ENCODE measurements around the gene STX4.

Gene STX4

DNA sequence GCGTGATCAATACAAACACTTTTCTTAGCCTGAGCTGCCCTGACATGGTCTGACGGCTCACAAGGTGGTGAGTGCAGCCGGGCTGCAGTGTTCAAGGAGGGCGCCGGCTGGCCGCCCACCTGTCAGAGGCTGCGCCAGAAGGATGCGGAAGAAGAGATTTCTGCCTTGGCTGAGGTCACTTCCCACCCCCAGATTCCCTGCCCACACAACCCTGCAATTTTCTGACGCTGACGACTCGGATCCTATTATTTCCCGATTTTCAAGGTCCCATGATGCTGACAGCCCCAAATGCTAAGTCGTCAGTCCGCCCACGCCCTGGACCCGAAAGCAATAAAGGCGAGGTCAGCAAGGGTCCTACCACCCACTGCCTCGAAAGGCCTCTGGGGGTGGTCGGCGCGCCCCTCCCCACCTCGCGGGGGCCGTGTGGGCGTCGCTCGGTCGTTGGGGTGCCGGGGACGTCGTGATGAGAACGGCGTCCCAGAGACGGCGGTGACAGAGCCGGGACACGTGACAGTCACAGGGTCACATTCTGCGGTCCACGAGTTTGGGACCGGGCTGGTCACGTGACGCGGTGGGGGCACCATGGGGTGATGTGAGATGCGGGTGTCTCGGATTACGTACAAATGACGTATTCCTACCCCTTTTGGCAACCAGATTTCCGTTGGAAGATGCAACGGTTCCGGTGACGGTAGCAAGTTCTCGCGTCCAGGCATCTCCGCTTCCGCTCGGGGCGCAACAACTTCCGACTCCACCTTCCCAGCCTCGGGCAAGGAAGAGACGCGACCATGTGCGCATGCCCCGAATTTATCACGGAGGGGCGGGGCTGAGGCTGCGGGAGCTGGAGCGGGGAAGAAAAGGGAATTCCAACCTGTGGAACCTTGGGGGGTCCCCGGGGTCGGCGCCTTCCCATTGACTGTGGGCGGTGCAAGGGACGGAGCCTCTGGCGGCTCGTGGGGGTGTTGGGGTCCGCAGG, at the start of gene STX4:
Gene STX4, plus strand, starts transcription at position 823 of the 973 bp plus-strand sequence. CDS start 248 bp downstream, outside the sequence.
- peak; percentile 98 for DNase-seq (ENCODE audit: low read depth)
- peak; percentile 5 for TF ChIP-seq CTCF (conservative IDR thresholded peaks at IDR 0.05; ENCODE audit: low read depth, low read length)
- H3K4me3 ChIP-seq (ENCODE audit: low read depth, low read length): peak within 1 kb of the TSS; percentile 100

DNA sequence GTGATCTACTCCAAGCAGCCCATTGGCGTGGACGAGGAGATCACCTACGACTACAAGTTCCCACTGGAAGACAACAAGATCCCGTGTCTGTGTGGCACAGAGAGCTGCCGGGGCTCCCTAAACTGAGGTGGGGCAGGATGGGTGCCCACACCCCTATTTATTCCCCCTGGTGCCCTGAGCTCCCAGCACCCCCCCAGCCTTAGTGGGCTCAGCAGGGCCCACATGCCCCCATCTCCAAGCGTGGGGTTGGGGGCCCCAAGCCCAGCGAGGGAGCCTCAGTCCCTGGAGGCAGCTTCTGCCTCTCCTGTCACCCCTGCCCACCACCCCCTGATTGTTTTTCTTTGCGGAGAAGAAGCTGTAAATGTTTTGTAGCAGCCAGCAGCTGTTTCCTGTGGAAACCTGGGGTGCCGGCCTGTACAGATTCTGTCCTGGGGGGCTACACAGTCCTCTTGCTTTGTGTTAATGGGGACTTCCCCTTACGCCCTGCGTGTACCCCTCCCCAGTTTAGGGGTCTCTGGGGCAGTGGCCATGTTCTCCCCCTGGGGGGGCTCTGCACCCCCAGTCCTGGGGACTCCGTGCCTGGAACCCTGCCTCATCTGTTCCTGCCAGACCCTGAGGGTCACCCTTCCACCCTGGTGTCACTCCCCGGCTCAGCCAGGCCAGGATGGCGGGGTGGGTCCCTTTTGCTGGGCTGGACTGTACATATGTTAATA, 49.3 kb upstream of the STX4 start:
- DNase-seq (ENCODE audit: low read depth): no peak
- no peak for TF ChIP-seq CTCF (conservative IDR thresholded peaks at IDR 0.05; ENCODE audit: low read depth, low read length)
- no peak overlapping the region for H3K4me3 ChIP-seq (ENCODE audit: low read depth, low read length)

DNA sequence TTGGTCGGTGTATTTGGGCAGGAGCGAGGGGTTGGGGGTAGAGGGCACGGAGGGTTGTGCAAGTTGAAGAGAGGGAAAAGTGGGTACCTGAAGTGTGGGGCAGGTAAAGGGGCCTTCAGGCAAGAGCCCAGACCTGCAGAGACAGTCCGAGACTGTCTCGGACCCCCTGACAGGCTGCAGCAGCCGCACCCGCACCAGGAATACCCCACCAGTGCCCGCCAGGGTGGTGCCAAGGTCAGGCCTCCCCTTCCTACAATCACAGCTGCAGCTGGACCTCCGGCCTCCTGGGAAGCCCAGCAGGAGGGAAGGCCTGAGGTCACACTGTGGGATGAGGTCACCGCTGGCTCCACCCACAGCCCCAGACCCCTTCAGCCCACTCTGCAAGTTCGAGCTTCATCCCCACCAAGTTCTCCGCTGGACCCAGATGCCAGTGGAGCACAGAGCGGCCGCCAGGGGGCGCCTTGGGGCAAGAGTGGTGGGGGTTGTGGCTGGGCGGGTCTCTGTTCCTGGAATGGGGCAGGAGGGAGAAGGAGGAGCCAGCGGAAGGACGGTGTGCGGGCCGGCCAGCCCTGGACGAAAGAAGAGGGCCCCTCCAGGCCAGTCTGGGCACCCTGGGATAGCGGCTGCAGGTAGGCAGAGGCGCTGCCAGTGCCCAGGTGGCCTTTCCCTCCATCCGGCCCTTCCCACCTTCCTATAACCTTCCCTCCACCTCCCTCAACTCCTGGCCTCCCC, 48.5 kb upstream of the STX4 start, which contains the start of gene HSD3B7:
Gene HSD3B7, plus strand, starts transcription at position 539 of the 732 bp plus-strand sequence. CDS start 452 bp downstream, outside the sequence.
- peak; percentile 83 for DNase-seq (ENCODE audit: low read depth)
- peak; percentile 93 for TF ChIP-seq CTCF (conservative IDR thresholded peaks at IDR 0.05; ENCODE audit: low read depth, low read length)
- H3K4me3 ChIP-seq (ENCODE audit: low read depth, low read length): peak within 1 kb of the TSS; percentile 52

GRCh38 chr16:30985401-30986128, 47.8 kb upstream of the STX4 start:
- TF ChIP-seq CTCF (conservative IDR thresholded peaks at IDR 0.05; ENCODE audit: low read depth, low read length): no peak
- peak overlapping the region; percentile 52 for H3K4me3 ChIP-seq (ENCODE audit: low read depth, low read length)
- no peak for DNase-seq (ENCODE audit: low read depth)

GRCh38 chr16:30986129-30986991, 47.0 kb upstream of the STX4 start:
- no peak for TF ChIP-seq CTCF (conservative IDR thresholded peaks at IDR 0.05; ENCODE audit: low read depth, low read length)
- no peak overlapping the region for H3K4me3 ChIP-seq (ENCODE audit: low read depth, low read length)
- DNase-seq (ENCODE audit: low read depth): no peak
